ENCODE measurements around the gene HERC2.

DNA sequence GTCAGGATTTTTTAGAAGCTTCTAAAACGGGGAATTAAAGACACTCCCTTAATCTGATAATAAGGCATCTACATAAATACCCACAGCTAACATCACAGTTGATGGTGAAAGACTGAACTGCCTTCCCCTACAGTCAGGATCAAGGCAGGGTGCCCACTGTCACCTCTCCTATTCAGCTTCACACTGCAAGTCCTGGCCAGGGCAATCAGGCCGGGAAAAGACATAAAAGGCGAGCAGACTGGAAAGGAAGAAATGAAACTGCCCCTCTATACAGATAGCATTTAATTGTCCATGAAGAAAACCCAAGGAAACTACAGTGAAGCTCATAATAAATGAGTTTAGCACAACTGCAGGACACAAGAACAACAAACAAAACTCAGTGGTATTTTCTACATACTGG lies 61.7 kb downstream of the HERC2 start:
- TF ChIP-seq, protein P1, sequence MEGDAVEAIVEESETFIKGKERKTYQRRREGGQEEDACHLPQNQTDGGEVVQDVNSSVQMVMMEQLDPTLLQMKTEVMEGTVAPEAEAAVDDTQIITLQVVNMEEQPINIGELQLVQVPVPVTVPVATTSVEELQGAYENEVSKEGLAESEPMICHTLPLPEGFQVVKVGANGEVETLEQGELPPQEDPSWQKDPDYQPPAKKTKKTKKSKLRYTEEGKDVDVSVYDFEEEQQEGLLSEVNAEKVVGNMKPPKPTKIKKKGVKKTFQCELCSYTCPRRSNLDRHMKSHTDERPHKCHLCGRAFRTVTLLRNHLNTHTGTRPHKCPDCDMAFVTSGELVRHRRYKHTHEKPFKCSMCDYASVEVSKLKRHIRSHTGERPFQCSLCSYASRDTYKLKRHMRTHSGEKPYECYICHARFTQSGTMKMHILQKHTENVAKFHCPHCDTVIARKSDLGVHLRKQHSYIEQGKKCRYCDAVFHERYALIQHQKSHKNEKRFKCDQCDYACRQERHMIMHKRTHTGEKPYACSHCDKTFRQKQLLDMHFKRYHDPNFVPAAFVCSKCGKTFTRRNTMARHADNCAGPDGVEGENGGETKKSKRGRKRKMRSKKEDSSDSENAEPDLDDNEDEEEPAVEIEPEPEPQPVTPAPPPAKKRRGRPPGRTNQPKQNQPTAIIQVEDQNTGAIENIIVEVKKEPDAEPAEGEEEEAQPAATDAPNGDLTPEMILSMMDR (IDR thresholded peaks at IDR 0.05): no peak
- no peak for TF ChIP-seq POLR2A (IDR thresholded peaks at IDR 0.05)
